Measurements from ENCODE around the gene CCNL1. TPM values are rescaled to one million over a fixed set of nuclear protein-coding genes. Genes with fewer than 3 reads are reported as not detected.
"Not testable (repeated sequence)": the region's sequence is repeated elsewhere in the genome, so short reads cannot be mapped to it uniquely, and the experiment has no call there.

The CCNL1 gene
- total RNA-seq, 2 experiments from 2014 or later: 220 to 258 TPM

- no peak overlapping the region for H3K27ac Mint-ChIP-seq
- CTCF ChIA-PET: interaction anchor here (1.2 to 15.8 kb wide), 5 partner anchors 9 to 37 kb away, joined by 4 to 160 read pairs (median 6); no protein-coding TSS in a partner anchor
- H3K4me1 Mint-ChIP-seq: peaks cover 7% of the 10 kb centered on the region
- no peak for DNase-seq
- no peak overlapping the region for H3K4me3 Mint-ChIP-seq
- H3K27me3 Mint-ChIP-seq: peaks cover 11% of the 10 kb centered on the region
- H3K36me3 Mint-ChIP-seq (ENCODE audit: low read depth): no peaks in the 10 kb centered on the region
- H3K9me3 Mint-ChIP-seq: no peaks in the 10 kb centered on the region
- POLR2A ChIA-PET: no interaction called here
Observed at GRCh38 chr3:157113832-157114505, 46.0 kb downstream of the CCNL1 start.

- Mint-ChIP-seq H3K27me3 (peaks cover 11% of the 10 kb centered on the region), H3K36me3 (ENCODE audit: low read depth) (no peaks in the 10 kb centered on the region), H3K9me3 (no peaks in the 10 kb centered on the region), H3K4me1 (peaks cover 7% of the 10 kb centered on the region), H3K27ac (no peak overlapping the region), H3K4me3 (no peak overlapping the region)
- no peak for DNase-seq
- ChIA-PET POLR2A (interaction anchor here (0.5 kb wide), 1 partner anchor 34 kb away, joined by 4 read pairs; no protein-coding TSS in a partner anchor), CTCF (interaction anchor here (0.5 to 15.8 kb wide), 7 partner anchors 13 to 997 kb away, joined by 3 to 160 read pairs (median 3); no protein-coding TSS in a partner anchor)
Observed at GRCh38 chr3:157112536-157112935, 47.4 kb downstream of the CCNL1 start.

GRCh38 chr3:157111518-157111917, 48.4 kb downstream of the CCNL1 start:
- CTCF ChIA-PET: interaction anchor here (1.2 to 15.8 kb wide), 3 partner anchors 12 to 29 kb away, joined by 4 to 160 read pairs (median 4); no protein-coding TSS in a partner anchor
- no peak overlapping the region for H3K4me3 Mint-ChIP-seq
- H3K4me1 Mint-ChIP-seq: peaks cover 7% of the 10 kb centered on the region
- POLR2A ChIA-PET: no interaction called here
- no peak overlapping the region for H3K27ac Mint-ChIP-seq
- no peak for DNase-seq
- no peaks in the 10 kb centered on the region for H3K9me3 Mint-ChIP-seq
- H3K27me3 Mint-ChIP-seq: peaks cover 8% of the 10 kb centered on the region
- H3K36me3 Mint-ChIP-seq (ENCODE audit: low read depth): no peaks in the 10 kb centered on the region

GRCh38 chr3:157110761-157111278, 49.1 kb downstream of the CCNL1 start:
- peaks cover 2% of the 10 kb centered on the region for H3K4me1 Mint-ChIP-seq
- peaks cover 2% of the 10 kb centered on the region for H3K27me3 Mint-ChIP-seq
- H3K36me3 Mint-ChIP-seq (ENCODE audit: low read depth): no peaks in the 10 kb centered on the region
- no peak for DNase-seq
- no peak overlapping the region for H3K27ac Mint-ChIP-seq
- POLR2A ChIA-PET: no interaction called here
- CTCF ChIA-PET: interaction anchor here (0.7 to 15.8 kb wide), 3 partner anchors 15 to 28 kb away, joined by 4 to 160 read pairs (median 4); no protein-coding TSS in a partner anchor
- H3K4me3 Mint-ChIP-seq: no peak overlapping the region
- H3K9me3 Mint-ChIP-seq: no peaks in the 10 kb centered on the region

- H3K4me1 Mint-ChIP-seq: peaks cover 11% of the 10 kb centered on the region
- POLR2A ChIA-PET: no interaction called here
- CTCF ChIA-PET: interaction anchor here (0.8 to 15.8 kb wide), 4 partner anchors 17 to 28 kb away, joined by 3 to 160 read pairs (median 4); no protein-coding TSS in a partner anchor
Observed at GRCh38 chr3:157109267-157110141, 50.4 kb downstream of the CCNL1 start.

GRCh38 chr3:157107644-157108133, 52.3 kb downstream of the CCNL1 start:
- Mint-ChIP-seq H3K4me1 (peaks cover 28% of the 10 kb centered on the region), H3K4me3 (no peak overlapping the region), H3K27me3 (no peaks in the 10 kb centered on the region), H3K36me3 (ENCODE audit: low read depth) (peaks cover under 1% of the 10 kb centered on the region), H3K27ac (no peak overlapping the region), H3K9me3 (no peaks in the 10 kb centered on the region)
- ChIA-PET CTCF (interaction anchor here (0.5 to 15.8 kb wide), 6 partner anchors 8 to 111 kb away, joined by 3 to 160 read pairs (median 4); no protein-coding TSS in a partner anchor), POLR2A (no interaction called here)
- DNase-seq: no peak

More at GRCh38 chr3:157109267-157110141, 50.4 kb downstream of the CCNL1 start:
- H3K27ac Mint-ChIP-seq: no peak overlapping the region
- no peak overlapping the region for H3K4me3 Mint-ChIP-seq
- no peak for DNase-seq
- H3K36me3 Mint-ChIP-seq (ENCODE audit: low read depth): no peaks in the 10 kb centered on the region
- H3K27me3 Mint-ChIP-seq: no peaks in the 10 kb centered on the region
- H3K9me3 Mint-ChIP-seq: no peaks in the 10 kb centered on the region

GRCh38 chr3:157107037-157107436, 52.9 kb downstream of the CCNL1 start:
- Mint-ChIP-seq H3K9me3 (no peaks in the 10 kb centered on the region), H3K4me3 (no peak overlapping the region), H3K36me3 (ENCODE audit: low read depth) (peaks cover 3% of the 10 kb centered on the region), H3K27me3 (no peaks in the 10 kb centered on the region), H3K4me1 (peaks cover 29% of the 10 kb centered on the region), H3K27ac (no peak overlapping the region)
- CTCF ChIA-PET: interaction anchor here (1.1 to 15.8 kb wide), 5 partner anchors 9 to 61 kb away, joined by 3 to 160 read pairs (median 3); no protein-coding TSS in a partner anchor
- POLR2A ChIA-PET: no interaction called here
- no peak for DNase-seq

GRCh38 chr3:157104928-157105652, 54.9 kb downstream of the CCNL1 start:
- ChIA-PET POLR2A (no interaction called here), CTCF (interaction anchor here (0.6 to 15.8 kb wide), 6 partner anchors 9 to 35 kb away, joined by 3 to 160 read pairs (median 4); no protein-coding TSS in a partner anchor)
- no peak for DNase-seq
- no peak overlapping the region for H3K27ac Mint-ChIP-seq
- H3K27me3 Mint-ChIP-seq: no peaks in the 10 kb centered on the region
- no peaks in the 10 kb centered on the region for H3K9me3 Mint-ChIP-seq
- peaks cover 32% of the 10 kb centered on the region for H3K4me1 Mint-ChIP-seq
- peaks cover 3% of the 10 kb centered on the region for H3K36me3 Mint-ChIP-seq (ENCODE audit: low read depth)
- H3K4me3 Mint-ChIP-seq: no peak overlapping the region

GRCh38 chr3:157104521-157104920, 55.4 kb downstream of the CCNL1 start:
- no peak for DNase-seq
- POLR2A ChIA-PET: no interaction called here
- Mint-ChIP-seq H3K36me3 (ENCODE audit: low read depth) (peaks cover 3% of the 10 kb centered on the region), H3K4me1 (peaks cover 38% of the 10 kb centered on the region), H3K4me3 (no peak overlapping the region), H3K9me3 (no peaks in the 10 kb centered on the region), H3K27ac (peak overlapping the region; percentile 82), H3K27me3 (no peaks in the 10 kb centered on the region)
- CTCF ChIA-PET: interaction anchor here (0.6 to 15.8 kb wide), 5 partner anchors 10 to 35 kb away, joined by 3 to 160 read pairs (median 4); no protein-coding TSS in a partner anchor

GRCh38 chr3:157103860-157104259, 56.1 kb downstream of the CCNL1 start:
- no peaks in the 10 kb centered on the region for H3K9me3 Mint-ChIP-seq
- no peak for DNase-seq
- peak overlapping the region; percentile 84 for H3K27ac Mint-ChIP-seq
- CTCF ChIA-PET: interaction anchor here (0.7 to 2.1 kb wide), 9 partner anchors 10 to 70 kb away, joined by 3 to 15 read pairs (median 4); no protein-coding TSS in a partner anchor
- POLR2A ChIA-PET: interaction anchor here (0.7 kb wide), 1 partner anchor 15 kb away, joined by 3 read pairs; no protein-coding TSS in a partner anchor
- peaks cover 3% of the 10 kb centered on the region for H3K36me3 Mint-ChIP-seq (ENCODE audit: low read depth)
- no peaks in the 10 kb centered on the region for H3K27me3 Mint-ChIP-seq
- no peak overlapping the region for H3K4me3 Mint-ChIP-seq
- peaks cover 44% of the 10 kb centered on the region for H3K4me1 Mint-ChIP-seq

GRCh38 chr3:157103280-157103679, 56.7 kb downstream of the CCNL1 start:
- POLR2A ChIA-PET: no interaction called here
- Mint-ChIP-seq H3K27me3 (no peaks in the 10 kb centered on the region), H3K4me1 (peaks cover 50% of the 10 kb centered on the region), H3K36me3 (ENCODE audit: low read depth) (peaks cover 3% of the 10 kb centered on the region), H3K9me3 (no peaks in the 10 kb centered on the region), H3K4me3 (no peak overlapping the region), H3K27ac (peak overlapping the region; percentile 84)
- CTCF ChIA-PET: interaction anchor here (0.7 to 2.1 kb wide), 9 partner anchors 10 to 71 kb away, joined by 3 to 15 read pairs (median 4); no protein-coding TSS in a partner anchor
- no peak for DNase-seq

- CTCF ChIA-PET: interaction anchor here (1.0 to 2.1 kb wide), 7 partner anchors 9 to 34 kb away, joined by 3 to 15 read pairs (median 4); no protein-coding TSS in a partner anchor
- not testable (repeated sequence) for H3K27ac Mint-ChIP-seq
Observed at GRCh38 chr3:157102595-157102994, 57.4 kb downstream of the CCNL1 start.

More at GRCh38 chr3:157102595-157102994, 57.4 kb downstream of the CCNL1 start:
- POLR2A ChIA-PET; H3K36me3 Mint-ChIP-seq (ENCODE audit: low read depth); DNase-seq; H3K27me3 Mint-ChIP-seq; H3K9me3 Mint-ChIP-seq; H3K4me3 Mint-ChIP-seq: not testable (repeated sequence)
- peaks cover 53% of the 10 kb centered on the region for H3K4me1 Mint-ChIP-seq
